GM18858 (cell line): ENCODE measurements around the gene TMEM31.

Experiments used
- ATAC-seq: cut with Tn5 transposase; IDR thresholded peaks from one replicate; pipeline ENCODE4 v1.9.1; 2021; ENCODE audit not compliant: unreplicated experiment

TMEM31 gene

DNA sequence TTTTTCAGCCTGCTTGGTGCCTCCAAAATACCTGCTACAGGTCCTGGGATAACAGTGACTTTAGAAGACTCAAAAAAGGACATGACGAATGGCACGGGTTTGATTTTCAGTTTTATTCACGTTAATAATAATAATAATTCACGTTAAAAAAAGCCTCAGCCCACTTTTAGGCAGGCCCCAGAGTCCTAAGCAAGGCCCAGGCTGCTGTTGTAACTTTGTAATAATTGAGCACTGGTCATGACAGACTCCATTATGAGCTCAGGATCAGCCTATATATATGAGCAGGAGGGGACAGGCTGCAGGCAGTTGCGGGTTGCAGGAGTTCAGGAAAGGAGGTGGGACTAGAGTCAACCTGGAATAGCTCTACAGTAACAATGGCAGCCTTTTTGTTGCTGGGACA is at the start of gene TMEM31:
Gene TMEM31, plus strand, starts transcription at position 301 of the 400 bp plus-strand sequence. CDS start 1,350 bp downstream, outside the sequence.
- ATAC-seq: no peak

GRCh38 chrX:103663981-103664762 is 46.5 kb upstream of the TMEM31 start:
- no peak for ATAC-seq

DNA sequence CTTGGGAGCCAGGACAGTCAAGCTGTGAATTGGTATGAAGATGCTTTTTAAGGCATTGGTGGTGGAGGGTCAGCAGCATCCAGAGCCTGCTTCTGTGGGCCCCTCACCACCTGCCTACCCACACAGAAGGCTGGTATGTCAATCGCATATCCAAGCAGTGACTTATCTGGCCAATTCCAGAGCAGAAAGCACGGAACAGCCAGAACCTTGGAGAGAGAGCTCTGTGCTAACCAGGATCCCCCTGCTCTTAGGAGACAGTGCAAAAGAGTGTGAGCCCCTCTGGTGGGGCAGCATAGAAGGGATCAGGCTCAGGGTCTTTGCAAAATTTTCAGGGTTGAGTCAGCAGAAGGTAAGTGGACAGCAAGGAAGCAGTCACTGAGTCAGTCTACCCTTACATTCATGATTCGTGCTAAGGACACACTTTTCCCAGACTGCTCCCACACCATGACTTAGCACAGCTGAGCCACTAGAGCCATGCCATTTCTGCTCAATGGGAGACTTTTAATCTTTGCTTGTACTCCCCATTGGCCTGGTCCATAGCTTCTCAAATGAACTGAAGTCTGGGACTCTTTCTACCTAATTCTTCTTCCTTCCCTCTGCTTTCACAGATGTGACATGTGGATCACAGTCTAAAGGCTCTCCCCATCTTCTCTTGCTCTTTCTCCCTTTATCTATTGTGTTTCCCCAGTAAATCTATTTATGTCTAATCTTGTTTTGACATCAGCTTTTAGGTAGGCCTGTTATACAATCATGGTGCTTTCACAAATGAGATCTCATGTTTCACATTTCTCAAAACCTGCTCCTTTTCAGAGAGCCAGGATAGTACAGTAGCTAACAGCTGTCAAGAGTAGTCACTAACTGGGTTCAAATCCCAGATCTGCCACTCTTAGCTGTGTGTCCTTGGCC is 44.3 kb upstream of the TMEM31 start:
- no peak for ATAC-seq

DNA sequence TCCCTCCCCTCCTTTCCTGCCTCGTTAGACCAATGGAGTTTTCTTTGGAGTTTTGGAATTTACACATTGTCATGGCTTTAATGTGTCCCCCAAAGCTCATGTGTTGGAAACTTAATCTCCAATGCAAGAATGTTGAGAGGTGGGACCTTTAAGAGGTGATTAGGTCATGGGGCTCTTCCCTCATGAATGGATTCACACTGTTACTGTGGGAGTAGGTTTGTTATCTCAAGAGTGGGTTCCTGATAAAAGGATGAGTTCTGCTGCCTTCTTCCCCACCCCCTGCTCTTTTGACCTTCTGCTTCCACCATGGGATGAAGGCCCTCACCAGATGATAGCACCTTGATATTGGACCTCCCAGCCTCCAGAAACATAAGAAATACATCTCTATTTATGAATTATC is 41.0 kb upstream of the TMEM31 start:
- no peak for ATAC-seq

DNA sequence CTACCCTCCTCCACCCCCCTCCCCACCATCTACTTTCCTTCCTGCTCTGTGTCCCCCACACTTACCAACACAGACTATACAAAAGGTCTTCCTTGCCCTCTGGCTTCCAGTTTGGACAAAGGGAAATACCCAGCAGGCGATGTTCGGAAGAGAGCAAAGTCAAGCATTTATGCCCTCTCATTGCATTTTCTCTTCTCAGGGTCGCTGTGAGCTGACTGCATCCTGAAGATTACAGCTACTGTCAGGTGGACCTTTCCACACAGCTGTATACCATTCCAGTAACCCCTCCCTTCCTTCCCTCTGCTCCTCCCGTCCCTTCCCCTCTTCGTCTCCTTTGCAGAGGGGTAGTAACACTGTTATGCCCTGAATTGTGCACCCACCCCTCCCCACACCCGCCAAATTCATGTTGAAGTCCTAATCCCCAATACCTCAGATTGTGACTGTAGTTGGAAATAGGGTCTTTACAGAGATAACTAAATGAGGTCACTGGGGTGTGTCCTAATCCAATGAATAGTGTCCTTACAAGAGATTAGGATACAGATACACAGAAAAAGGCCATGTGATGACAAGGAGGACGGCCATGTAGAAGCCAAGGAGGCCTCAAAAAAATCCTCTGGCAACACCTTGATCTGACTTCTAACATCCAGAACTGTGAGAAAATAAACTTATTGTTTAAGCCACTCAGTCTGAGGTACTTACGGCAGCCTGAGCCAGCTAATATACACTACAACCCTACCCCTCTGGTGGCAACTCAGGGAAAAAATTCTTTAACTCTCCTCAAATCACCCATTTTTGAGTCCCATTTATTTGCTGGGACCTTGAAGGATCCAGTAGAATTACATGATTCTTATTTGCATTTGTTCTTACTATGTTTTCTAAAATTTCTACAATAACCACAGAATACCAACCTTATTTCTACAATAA is 35.9 kb upstream of the TMEM31 start:
- no peak for ATAC-seq

DNA sequence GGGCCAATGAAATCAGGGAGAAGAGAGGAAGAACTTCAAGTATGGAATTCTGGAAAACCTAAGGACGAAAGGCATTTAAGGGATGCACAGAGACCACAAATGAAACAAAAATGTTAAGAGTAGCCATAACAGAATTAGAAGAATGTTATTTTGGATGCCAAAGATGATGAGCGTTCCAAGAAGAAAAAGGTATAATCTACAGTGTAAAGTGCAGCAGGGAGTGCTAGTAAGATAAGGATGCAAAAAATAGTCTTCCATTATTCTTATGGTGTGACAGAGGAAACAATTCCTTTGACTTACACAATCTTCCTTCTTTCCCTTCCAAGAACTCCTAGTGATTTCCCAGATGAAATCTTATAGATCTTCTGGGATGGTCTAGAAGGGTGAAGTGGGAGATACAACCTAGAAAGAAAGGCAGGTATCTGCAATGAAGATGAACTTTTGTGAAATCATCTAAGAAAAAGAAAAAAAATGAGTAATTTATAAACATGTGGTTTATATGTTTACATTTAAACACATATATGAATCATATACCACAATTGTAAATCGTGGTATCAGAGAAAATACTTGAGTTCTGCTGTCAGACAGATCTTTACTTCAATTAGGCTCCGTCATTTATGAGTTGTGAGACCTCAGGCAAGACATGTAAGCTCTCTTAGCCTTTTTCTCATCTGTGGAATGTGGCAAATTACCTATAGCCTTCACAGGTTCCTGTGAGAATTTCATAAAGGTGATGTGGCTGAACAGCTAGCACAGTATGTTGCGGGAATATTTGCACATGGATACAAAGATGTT is 32.3 kb upstream of the TMEM31 start:
- ATAC-seq: no peak

DNA sequence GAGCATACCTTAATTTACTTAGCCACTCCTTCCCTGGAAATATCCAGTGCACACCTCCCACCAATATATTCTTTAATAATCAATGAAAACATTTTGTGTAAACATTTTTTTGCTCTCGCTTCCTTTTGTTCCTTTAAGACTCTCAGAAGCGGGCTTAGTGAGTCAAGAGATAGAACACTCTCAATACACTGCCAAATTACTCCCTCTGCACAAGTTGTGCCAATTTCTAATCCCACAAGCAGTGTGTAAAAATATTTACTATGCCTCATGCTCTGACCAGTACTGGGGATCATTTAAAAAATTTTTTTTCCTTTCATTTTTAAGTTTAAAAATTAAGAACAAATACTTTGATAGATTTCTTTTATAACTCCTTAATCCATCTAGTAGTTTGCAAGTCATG is 29.3 kb upstream of the TMEM31 start:
- ATAC-seq: no peak

DNA sequence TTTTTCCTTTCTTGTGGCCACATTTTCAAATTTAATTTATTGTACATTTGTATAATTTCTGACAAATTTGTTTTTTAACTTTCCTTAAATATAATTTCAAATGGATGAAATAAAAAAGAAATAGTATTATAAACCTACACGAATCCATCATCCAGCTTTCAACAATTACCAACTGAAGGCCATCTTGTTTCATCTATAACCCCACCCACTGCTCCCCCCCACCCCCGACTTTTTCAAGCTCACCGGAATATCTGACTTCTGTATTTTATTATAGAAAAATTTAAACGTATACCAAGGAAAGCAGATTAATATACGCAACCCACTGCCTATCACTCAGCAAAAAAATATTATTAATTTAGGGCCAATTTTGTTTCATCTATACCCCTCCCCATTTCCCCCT is 25.3 kb upstream of the TMEM31 start:
- ATAC-seq: no peak

- peak; percentile 90 for ATAC-seq
These were observed 24.3 kb upstream of the TMEM31 start, which contains the start of gene MORF4L2 for GRCh38 chrX:103686199-103687072. Gene MORF4L2, minus strand, starts transcription at chrX:103686699. Its CDS starts 9,672 bp downstream, at chrX:103677027.

DNA sequence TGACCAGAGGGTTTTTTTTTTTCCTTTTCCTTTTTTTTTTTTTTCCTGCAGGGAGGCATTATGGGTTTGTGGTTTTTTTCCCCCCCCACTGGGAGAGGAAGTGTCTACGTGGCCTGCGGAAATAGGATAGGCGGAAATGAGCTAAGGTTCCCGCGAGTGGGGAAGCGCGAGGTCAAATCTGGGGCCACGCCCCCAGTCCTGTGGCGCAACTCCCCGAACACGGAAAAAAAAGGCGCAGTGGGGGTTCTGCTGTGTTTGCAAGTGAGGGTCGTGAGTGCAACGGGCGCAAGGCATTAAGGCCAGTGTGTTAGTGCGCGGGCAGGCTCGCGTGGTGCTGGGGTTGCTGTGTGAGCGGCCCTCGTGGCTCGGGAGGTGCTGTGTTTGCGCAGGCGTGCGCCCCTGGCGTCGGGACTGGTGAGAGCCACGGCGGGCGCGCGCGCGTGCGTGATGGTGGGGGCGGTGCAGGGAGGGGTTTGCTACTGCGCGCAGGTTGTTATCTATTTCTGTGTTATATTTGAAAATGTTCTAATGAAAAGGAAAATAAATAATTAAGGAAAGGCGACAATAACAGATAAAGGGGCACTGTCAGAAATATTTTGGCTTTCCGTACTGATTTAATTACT is 23.5 kb upstream of the TMEM31 start:
- peak; percentile 20 for ATAC-seq

DNA sequence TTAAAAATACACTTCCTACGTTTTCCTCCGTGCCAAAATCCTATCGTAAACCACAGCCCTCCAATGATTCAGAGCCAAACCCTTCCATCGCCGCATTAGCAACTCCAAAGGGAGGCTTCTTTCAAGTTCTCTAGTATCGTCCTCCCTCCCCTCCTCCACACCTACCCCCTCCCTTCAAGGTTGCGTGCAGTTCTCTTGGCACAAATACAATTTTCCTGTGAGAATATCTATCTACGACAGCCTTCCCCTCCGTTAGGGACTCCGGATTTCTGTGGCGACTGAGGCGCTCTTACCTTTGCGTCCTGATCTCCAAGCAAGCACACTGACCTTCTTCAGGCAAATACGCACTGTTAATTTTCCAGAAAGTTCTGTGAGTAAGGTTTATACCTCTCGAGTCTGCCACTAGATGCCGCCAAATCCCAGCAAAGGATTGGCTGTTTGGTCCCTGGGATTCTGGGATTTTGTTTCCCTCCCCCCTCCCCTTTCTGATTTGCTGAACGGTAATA is 23.0 kb upstream of the TMEM31 start:
- no peak for ATAC-seq

- no peak for ATAC-seq
These were observed 21.8 kb upstream of the TMEM31 start for GRCh38 chrX:103688946-103689345.

DNA sequence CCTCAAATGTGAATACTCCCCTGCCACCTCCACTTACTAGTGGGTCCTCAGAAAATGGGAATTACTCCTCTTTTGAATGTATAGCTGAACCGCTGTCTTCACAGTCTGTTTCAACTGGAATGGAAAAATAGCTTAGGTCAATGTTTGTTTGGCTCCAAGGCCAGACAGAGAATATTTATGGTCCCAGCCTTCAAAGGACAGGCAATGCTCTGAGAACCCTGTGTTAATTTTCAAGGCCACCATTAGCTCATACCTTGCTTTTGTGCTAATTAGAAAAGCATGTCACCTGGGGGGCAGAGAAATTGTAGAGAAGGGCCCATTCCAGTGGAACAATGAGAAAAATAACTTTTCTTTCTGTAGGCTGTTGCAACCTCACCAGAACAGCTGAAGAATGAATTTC is 19.6 kb upstream of the TMEM31 start:
- ATAC-seq: no peak

DNA sequence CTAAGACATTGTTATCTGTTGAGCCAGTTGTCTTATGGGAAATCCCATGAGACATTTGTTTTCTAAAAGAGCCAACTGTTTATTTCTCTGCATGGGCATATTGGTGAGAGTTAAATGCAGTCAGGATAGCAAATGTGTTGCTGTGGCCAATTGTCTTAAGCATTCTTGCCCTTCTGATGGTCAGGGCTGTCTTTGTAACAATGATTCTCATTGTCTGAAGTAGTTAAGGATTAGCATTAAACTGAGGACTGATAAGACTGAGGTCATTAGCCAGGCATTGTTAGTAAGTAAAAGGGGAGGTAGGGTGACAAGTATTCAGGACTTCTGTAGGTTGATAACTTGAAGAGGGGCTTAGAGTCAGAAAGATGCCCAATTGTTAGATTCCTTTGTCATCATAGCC is 13.0 kb upstream of the TMEM31 start:
- ATAC-seq: no peak

- ATAC-seq: no peak
These were observed 11.5 kb upstream of the TMEM31 start for GRCh38 chrX:103699243-103699642.

DNA sequence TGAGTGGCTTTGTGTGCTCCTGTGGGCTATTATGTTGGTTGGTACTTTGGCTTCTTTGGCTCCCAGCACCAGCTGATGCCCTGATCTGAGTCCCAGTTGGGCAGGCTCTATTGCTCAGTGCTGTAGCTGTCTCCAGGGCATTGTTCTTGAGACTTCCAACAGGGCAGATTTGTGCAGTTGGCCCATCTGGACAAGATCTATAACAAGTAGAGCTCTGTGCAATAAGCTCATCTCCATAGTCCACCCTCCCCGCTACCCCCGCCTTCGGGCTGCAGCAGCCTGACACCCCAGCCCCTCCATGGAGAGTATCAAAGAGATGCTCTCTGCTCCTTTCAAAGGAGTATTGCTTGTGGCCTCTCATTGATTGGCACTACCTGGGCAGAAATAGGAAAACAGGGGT is 5.8 kb upstream of the TMEM31 start:
- ATAC-seq: no peak

- ATAC-seq: no peak
These were observed 6.3 kb downstream of the TMEM31 start for GRCh38 chrX:103716962-103717361.

GRCh38 chrX:103718120-103718519 is 7.4 kb downstream of the TMEM31 start:
- no peak for ATAC-seq
